ENCODE results near the gene DDT. TPM values are rescaled to one million over a fixed set of nuclear protein-coding genes. Genes with fewer than 3 reads are reported as not detected.

The DDT gene
- total RNA-seq, 3 donors from 2014 or later (not counting 1 experiment from before 2014, with no cell fraction given) = 60.2 to 64.3 (median 62.3) TPM

- DNase-seq (no peak), ATAC-seq (no peak)
- Mint-ChIP-seq H3K27ac (peak overlapping the region; percentile 93 to 95), H3K36me3 (no peaks in the 10 kb centered on the region), H3K27me3 (ENCODE audit: low read depth in 2 of 2) (no peaks in the 10 kb centered on the region), H3K4me3 (peak overlapping the region; percentile 97), H3K9me3 (no peaks in the 10 kb centered on the region), H3K4me1 (peaks cover 27 to 28% of the 10 kb centered on the region in 2 donors)
- no peak for TF ChIP-seq CTCF (IDR thresholded peaks at IDR 0.05)
- Histone ChIP-seq H3K4me3 (ENCODE audit: low read length) (peak overlapping the region; percentile 99), H3K9me3 (ENCODE audit: control insufficient read depth, insufficient read depth, low read length) (no peaks in the 10 kb centered on the region), H3K27me3 (ENCODE audit: control insufficient read depth, insufficient read depth, low read length) (no peaks in the 10 kb centered on the region), H3K36me3 (ENCODE audit: control insufficient read depth, insufficient read depth, low read length) (no peaks in the 10 kb centered on the region), H3K27ac (ENCODE audit: low read length) (peak overlapping the region; percentile 91), H3K4me1 (ENCODE audit: control insufficient read depth, insufficient read depth, low read length) (peaks cover 13% of the 10 kb centered on the region)
- under 1% methylated on average over 10 of the region's 10 CpGs for WGBS (ENCODE audit: insufficient coverage)
- intact Hi-C loops (cut with micrococcal nuclease) = loop anchor here (2.0 to 10.0 kb wide), 2 partner anchors 143 to 225 kb away; partner anchors contain the start of gene SMARCB1
Measured at GRCh38 chr22:24011735-24012068, 37.5 kb upstream of the DDT start.

GRCh38 chr22:24010018-24010391 is 35.8 kb upstream of the DDT start:
- Mint-ChIP-seq H3K27ac (peak overlapping the region; percentile 93 to 95), H3K9me3 (no peaks in the 10 kb centered on the region), H3K27me3 (ENCODE audit: low read depth in 2 of 2) (no peaks in the 10 kb centered on the region), H3K4me1 (peaks cover 21 to 27% of the 10 kb centered on the region in 2 donors), H3K4me3 (peak overlapping the region; percentile 35), H3K36me3 (no peaks in the 10 kb centered on the region)
- intact Hi-C loops (cut with micrococcal nuclease) = loop anchor here (2.0 to 10.0 kb wide), 2 partner anchors 145 to 223 kb away; partner anchors contain the start of gene SMARCB1
- WGBS (ENCODE audit: insufficient coverage) = 93% methylated on average over 2 of the region's 2 CpGs
- Histone ChIP-seq H3K27me3 (ENCODE audit: control insufficient read depth, insufficient read depth, low read length) (no peaks in the 10 kb centered on the region), H3K4me3 (ENCODE audit: low read length) (no peak overlapping the region), H3K27ac (ENCODE audit: low read length) (no peak overlapping the region), H3K4me1 (ENCODE audit: control insufficient read depth, insufficient read depth, low read length) (peaks cover 13% of the 10 kb centered on the region), H3K9me3 (ENCODE audit: control insufficient read depth, insufficient read depth, low read length) (no peaks in the 10 kb centered on the region), H3K36me3 (ENCODE audit: control insufficient read depth, insufficient read depth, low read length) (no peaks in the 10 kb centered on the region)
- DNase-seq = no peak
- TF ChIP-seq CTCF (IDR thresholded peaks at IDR 0.05) = no peak
- no peak for ATAC-seq

GRCh38 chr22:24009227-24010017 is 35.2 kb upstream of the DDT start:
- no peak overlapping the region for H3K4me3 Mint-ChIP-seq
- intact Hi-C loops (cut with micrococcal nuclease) = loop anchor here (2.0 to 10.0 kb wide), 2 partner anchors 145 to 223 kb away; partner anchors contain the start of gene SMARCB1
- H3K36me3 Mint-ChIP-seq = no peaks in the 10 kb centered on the region
- no peaks in the 10 kb centered on the region for H3K36me3 ChIP-seq (ENCODE audit: control insufficient read depth, insufficient read depth, low read length)
- peaks cover 18 to 27% of the 10 kb centered on the region in 2 donors for H3K4me1 Mint-ChIP-seq
- H3K4me1 ChIP-seq (ENCODE audit: control insufficient read depth, insufficient read depth, low read length) = peaks cover 13% of the 10 kb centered on the region
- no peaks in the 10 kb centered on the region for H3K9me3 Mint-ChIP-seq
- no peak for TF ChIP-seq CTCF (IDR thresholded peaks at IDR 0.05)
- no peak overlapping the region for H3K27ac ChIP-seq (ENCODE audit: low read length)
- no peaks in the 10 kb centered on the region for H3K27me3 Mint-ChIP-seq (ENCODE audit: low read depth in 2 of 2)
- H3K27me3 ChIP-seq (ENCODE audit: control insufficient read depth, insufficient read depth, low read length) = no peaks in the 10 kb centered on the region
- ATAC-seq = no peak
- H3K4me3 ChIP-seq (ENCODE audit: low read length) = no peak overlapping the region
- 93% methylated on average over 7 of the region's 7 CpGs for WGBS (ENCODE audit: insufficient coverage)
- no peaks in the 10 kb centered on the region for H3K9me3 ChIP-seq (ENCODE audit: control insufficient read depth, insufficient read depth, low read length)
- peak overlapping the region in 1 of 2 donors; percentile 95 for H3K27ac Mint-ChIP-seq
- no peak for DNase-seq

Data from natural killer cell (primary cell).